Measurements from ENCODE around the gene ISOC2. TPM values are rescaled to one million over a fixed set of nuclear protein-coding genes. Genes with fewer than 3 reads are reported as not detected.
"Not testable (repeated sequence)": the region's sequence is repeated elsewhere in the genome, so short reads cannot be mapped to it uniquely, and the experiment has no call there.

The ISOC2 gene
- total RNA-seq, 4 donors from 2014 or later = 44.7 to 97.2 (median 87.5) TPM

DNA sequence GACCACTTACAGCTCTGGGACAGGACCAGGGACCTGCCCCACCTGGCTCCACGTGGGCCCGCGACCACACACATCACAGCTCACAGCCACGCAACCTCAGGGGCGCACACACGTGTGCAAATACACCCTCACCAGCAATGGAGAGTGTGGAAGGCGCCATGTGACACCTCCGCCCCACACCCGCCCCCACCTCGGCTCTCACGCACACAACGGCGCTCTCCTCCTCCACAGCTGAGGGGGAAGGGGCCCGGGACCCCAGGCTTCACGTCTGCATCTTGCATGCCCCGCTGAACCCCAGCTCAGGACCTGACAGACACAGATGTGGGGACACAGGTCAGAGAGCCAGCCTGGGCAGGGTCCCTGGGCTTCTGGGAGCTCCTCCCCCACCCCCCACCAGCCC is 12.0 kb downstream of the ISOC2 start:
- H3K27me3 ChIP-seq = peaks cover 56% of the 10 kb centered on the region
- TF ChIP-seq CTCF (IDR thresholded peaks at IDR 0.05) = no peak
- no peak for TF ChIP-seq POLR2A (IDR thresholded peaks at IDR 0.05)
- TF ChIP-seq EP300 (IDR thresholded peaks at IDR 0.05) = no peak
- TF ChIP-seq POLR2AphosphoS5 (IDR thresholded peaks at IDR 0.05) = no peak
- no peaks in the 10 kb centered on the region for H3K9me3 ChIP-seq
- H3K36me3 ChIP-seq = no peaks in the 10 kb centered on the region
- no peak overlapping the region for H3K27ac ChIP-seq
- WGBS = 44% methylated on average over 12 of the region's 16 CpGs
- DNase-seq (ENCODE audit: low spot score in 2 of 2) = no peak
- no peak overlapping the region for H3K4me3 ChIP-seq
- H3K4me1 ChIP-seq = peaks cover 43% of the 10 kb centered on the region

DNA sequence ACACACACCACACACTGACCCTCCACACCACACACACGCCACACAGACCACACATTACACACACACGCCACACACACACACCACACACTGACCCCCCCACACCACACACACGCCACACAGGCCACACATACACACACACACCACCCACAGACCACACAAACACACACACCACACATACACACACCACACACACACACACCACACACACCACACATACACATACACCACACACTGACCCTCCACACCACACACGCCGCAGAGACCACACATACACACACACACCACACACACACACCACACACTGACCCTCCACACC is 13.3 kb downstream of the ISOC2 start:
- H3K36me3 ChIP-seq; DNase-seq (ENCODE audit: low spot score in 2 of 2); H3K4me3 ChIP-seq; H3K9me3 ChIP-seq; H3K27ac ChIP-seq: not testable (repeated sequence)
- Histone ChIP-seq H3K4me1 (peaks cover 43% of the 10 kb centered on the region), H3K27me3 (peaks cover 70% of the 10 kb centered on the region)
- WGBS = 72% methylated on average over 5 of the region's 5 CpGs

- peaks cover 72% of the 10 kb centered on the region for H3K27me3 ChIP-seq
Observed at GRCh38 chr19:55447421-55448174, 13.8 kb downstream of the ISOC2 start.

DNA sequence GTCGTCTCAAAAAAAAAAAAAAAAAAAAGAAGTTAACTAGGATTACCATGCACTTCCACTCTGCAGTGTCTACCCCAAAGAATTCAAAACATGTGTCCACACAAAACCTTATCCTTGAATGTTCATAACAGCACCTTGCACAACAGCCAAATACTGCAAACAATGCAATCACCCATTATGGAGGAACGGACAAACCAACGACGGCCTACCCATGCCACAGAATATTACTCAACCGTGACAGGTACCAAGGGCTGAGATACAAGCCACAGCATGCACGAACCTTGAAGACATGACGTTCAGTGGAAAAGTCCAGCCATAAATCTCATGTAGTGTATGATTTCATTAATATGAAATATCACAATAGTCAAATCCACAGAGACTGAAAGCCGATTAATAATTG is 15.4 kb downstream of the ISOC2 start:
- 48% methylated on average over 8 of the region's 8 CpGs for WGBS
- H3K4me3 ChIP-seq = no peak overlapping the region
- peaks cover 72% of the 10 kb centered on the region for H3K27me3 ChIP-seq

More at GRCh38 chr19:55447421-55448174, 13.8 kb downstream of the ISOC2 start:
- H3K4me3 ChIP-seq = no peak overlapping the region
- no peaks in the 10 kb centered on the region for H3K36me3 ChIP-seq
- WGBS = 24% methylated on average over 6 of the region's 16 CpGs
- H3K27ac ChIP-seq = no peak overlapping the region
- H3K9me3 ChIP-seq = no peaks in the 10 kb centered on the region
- peaks cover 43% of the 10 kb centered on the region for H3K4me1 ChIP-seq
- no peak for TF ChIP-seq POLR2AphosphoS5 (IDR thresholded peaks at IDR 0.05)
- no peak for TF ChIP-seq CTCF (IDR thresholded peaks at IDR 0.05)
- no peak for TF ChIP-seq EP300 (IDR thresholded peaks at IDR 0.05)
- TF ChIP-seq POLR2A (IDR thresholded peaks at IDR 0.05) = no peak
- DNase-seq (ENCODE audit: low spot score in 2 of 2) = no peak

GRCh38 chr19:55444646-55445045 is 16.8 kb downstream of the ISOC2 start:
- Histone ChIP-seq H3K9me3 (no peaks in the 10 kb centered on the region), H3K27ac (no peak overlapping the region), H3K4me1 (peaks cover 43% of the 10 kb centered on the region), H3K4me3 (no peak overlapping the region), H3K27me3 (peaks cover 75% of the 10 kb centered on the region), H3K36me3 (no peaks in the 10 kb centered on the region)
- DNase-seq (ENCODE audit: low spot score in 2 of 2) = no peak
- WGBS = 46% methylated on average over 10 of the region's 11 CpGs
- TF ChIP-seq EP300 (IDR thresholded peaks at IDR 0.05) (no peak), CTCF (IDR thresholded peaks at IDR 0.05) (no peak)

More for the DNA sequence above, 15.4 kb downstream of the ISOC2 start:
- DNase-seq (ENCODE audit: low spot score in 2 of 2) = no peak
- no peak for TF ChIP-seq CTCF (IDR thresholded peaks at IDR 0.05)
- no peak for TF ChIP-seq EP300 (IDR thresholded peaks at IDR 0.05)
- Histone ChIP-seq H3K36me3 (no peaks in the 10 kb centered on the region), H3K9me3 (no peaks in the 10 kb centered on the region), H3K4me1 (peaks cover 39% of the 10 kb centered on the region), H3K27ac (no peak overlapping the region)

All from suprapubic skin (tissue), 4 donors.